Kidney capillary endothelial cell (primary cell): ENCODE measurements around the gene CDH13.

ENCODE experiments used
- DNase-seq: peaks from one replicate; pipeline ENCODE4 v3.0.0-alpha.2; 2018; ENCODE audit warnings: low spot score

Gene CDH13

DNA sequence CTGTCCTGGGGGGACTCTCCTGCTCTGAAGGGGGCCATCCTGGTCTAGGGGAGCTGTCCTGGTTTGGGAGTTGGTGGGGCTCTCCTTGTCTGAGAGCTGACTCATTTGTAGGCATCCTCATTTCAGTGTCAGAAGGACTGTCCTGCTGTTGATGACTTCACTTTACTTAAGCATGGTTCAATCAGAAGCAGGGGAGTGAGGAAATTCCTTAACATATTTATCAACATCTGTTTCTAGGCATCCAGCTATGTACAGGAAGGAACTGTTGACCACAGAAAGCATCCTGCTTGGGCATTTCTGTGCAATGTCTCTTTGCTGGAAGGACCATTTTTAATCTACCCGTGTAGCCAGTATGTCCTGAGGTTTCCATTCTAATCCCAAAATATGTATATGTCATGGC lies 678.3 kb downstream of the CDH13 start:
- DNase-seq, result peak; percentile 85

DNA sequence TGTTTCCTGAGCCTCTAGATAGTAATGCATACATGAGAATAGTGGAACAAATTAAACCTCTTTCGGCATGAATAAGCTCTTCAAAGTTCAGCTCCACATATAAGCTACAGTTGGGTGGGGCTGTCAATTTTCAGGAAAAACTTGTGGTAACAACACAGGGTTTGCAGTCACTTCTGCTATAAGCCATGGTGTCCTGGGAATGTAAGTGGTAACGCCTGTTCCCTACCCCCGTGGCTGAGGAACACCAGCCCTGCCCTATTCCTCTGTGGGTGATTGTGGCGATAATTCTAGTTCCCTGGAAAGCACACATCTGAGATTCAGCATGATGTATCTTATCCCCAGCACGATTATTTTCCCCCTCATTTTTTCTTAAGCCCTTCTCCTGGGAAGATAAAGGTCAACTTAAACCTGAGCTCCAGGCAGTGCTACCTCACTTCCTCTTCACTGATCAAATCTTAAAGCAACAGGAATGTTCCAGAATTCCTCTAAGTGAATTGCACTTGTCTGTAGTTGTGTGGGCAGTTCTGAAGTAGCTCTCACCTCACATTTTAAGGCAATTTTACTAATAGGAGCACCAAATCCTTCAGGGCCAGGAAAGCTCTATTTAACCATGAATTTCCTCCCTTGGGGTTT lies 680.3 kb downstream of the CDH13 start:
- DNase-seq, result no peak

GRCh38 chr16:83307594-83307992 lies 680.8 kb downstream of the CDH13 start:
- DNase-seq, result no peak

DNA sequence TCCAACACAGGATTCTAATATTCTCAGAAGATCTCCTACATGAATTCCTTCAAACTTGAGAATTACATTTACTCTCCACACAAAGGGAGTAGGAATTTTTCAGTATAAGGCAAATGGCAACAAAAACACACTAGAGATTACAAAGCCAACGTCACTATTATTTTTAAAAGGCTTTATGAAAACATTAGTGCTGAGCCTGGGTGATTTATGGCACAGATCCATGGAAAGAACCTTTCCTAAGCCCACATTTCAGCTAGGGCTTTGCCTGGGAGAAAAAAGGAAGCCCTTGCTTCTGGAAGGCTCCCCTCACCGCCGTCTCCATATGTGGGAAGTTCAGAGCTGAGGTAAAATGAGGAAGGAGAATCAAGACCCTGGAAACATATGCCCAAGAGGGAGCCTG lies 681.6 kb downstream of the CDH13 start:
- DNase-seq, result no peak

DNA sequence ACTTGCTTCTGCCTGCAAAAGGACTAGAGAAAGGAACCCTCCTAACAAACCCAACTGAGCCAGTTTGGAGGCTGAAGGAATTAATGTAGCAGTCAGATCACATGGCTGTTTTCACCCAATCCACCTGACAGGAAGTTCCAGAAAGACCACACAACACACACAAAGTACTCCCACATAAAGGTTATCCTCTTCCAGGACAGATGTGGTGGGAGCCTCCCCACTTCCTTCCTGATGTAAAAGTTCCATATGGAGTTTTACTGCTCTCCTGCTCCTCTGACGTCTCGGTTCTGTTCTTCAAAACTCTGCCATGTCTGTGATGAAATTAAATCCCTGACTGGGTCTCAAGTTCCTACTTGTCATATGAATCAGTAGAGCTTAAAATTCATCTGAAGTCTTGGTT lies 684.0 kb downstream of the CDH13 start:
- no peak for DNase-seq

GRCh38 chr16:83312015-83312717 lies 685.4 kb downstream of the CDH13 start:
- no peak for DNase-seq

DNA sequence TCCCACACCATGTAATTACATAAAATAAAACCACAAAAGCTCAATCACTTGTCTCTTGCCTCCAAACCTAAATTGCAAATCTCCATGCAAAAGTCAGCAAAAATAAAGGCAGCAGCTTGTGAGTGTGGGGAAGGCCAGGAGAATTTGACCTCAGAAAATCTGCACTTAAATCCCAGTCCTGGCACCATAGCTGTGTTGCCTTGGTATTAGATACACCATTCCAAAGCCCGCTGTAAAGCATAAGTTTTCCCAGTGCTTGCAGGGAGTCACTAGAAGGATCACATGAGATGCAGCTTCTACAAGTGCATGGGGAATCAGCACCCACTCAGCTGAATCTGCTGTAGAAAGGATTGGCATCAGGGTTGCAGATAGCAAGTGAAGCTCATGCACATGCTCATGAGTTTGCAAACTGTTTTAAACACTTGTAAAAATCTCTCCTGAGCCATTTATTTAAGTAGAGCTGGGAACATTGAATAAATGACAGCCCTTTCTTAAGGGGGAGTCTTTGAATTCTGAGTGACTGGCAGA lies 686.0 kb downstream of the CDH13 start:
- DNase-seq, result no peak

- DNase-seq, result no peak
Observed at GRCh38 chr16:83315271-83315670, 688.5 kb downstream of the CDH13 start.

DNA sequence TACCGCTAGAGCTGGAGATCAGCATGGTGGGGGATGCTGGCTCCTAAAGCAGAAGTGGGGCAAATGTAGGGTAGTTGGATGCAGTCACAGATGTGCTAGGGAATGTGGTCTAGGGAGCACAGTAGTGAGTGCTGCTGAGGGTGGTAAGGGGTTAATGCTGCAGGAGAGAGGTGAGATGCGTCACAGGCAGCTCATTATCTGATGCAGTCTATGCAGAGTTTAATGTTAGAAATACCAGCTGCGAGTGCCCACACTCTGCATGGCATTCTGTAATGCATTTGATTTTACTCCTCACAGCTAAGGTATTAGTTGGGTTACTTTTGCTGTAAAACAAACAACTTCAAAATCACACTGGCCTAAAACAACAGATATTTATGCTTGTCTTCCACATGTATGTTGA lies 689.7 kb downstream of the CDH13 start:
- no peak for DNase-seq

DNA sequence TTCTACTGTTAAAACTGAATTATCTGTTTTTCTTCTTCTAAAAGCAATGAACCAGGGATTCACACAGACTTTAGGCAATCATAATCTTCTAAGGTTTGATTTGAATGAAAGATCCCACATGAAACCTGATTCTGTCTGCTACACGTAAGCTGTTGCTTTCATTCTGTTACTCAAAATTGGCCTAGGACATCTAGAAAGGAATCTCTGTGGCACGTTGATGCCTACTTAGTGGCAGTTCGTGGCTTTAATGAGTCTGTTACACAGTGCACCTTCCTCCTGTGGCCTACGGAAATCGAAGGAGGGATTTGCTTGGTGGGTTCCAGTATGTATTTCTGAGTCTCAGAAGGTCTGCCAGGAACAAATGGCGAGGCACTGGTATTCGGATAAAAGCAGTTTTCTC lies 691.6 kb downstream of the CDH13 start:
- no peak for DNase-seq

GRCh38 chr16:83328936-83329335 lies 702.2 kb downstream of the CDH13 start:
- no peak for DNase-seq

DNA sequence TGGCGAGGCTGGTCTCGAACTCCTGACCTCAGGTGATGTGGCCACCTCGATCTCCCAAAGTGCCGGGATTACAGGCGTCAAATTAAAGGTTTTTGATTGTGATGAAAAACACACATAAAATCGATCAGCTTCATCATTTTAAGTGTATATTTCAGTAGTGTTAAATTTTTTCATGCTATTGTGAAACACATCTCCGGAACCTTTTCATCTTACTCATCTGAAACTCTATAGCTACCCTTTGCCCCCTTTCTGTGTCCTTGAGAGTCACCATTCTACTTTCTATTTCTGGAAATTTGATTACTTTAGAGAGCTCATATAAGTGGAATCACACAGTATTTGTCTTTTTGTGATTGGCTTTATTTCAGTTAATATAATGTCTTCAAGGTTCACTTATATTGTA lies 702.7 kb downstream of the CDH13 start:
- no peak for DNase-seq

- no peak for DNase-seq
Observed at GRCh38 chr16:83330251-83330650, 703.5 kb downstream of the CDH13 start.

DNA sequence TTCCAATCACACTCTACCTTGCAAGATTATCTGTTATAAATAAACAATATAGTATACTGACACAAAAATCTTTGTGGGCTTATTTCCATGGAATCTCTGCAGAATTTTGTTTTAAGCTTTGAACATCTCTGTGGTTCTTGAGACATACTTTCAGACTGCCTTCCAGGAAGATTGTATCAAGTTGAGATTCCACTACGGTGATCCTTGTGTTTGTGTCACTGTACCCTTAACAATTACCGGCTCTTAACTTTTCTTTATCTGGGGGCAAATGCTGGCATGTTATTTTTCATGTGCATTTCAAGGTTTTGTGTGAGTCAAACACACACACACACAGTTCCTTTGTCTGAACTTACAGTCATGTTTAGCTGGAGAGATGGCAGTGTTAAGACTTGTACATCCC lies 708.3 kb downstream of the CDH13 start:
- no peak for DNase-seq

GRCh38 chr16:83336603-83337002 lies 709.8 kb downstream of the CDH13 start:
- DNase-seq, result peak; percentile 61

GRCh38 chr16:83338138-83338537 lies 711.4 kb downstream of the CDH13 start:
- DNase-seq, result no peak

DNA sequence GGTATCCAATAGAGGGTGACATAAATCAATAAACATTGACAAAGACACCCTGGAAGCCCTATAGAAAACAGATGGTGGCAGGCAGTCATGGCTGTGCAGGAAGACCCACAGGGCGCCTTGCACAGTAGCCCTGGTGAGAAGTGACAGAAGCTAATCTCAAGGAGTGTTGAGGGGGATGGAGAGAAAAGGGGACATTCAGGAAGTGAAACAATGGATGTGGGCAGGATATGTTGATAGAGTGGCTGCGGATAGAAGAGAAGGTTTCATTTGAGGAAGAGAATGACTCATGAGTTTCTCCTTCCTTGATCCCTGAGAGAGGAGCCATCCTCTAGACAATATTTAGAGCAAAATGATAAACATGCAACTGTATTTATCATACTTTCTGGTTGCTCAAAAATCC lies 712.2 kb downstream of the CDH13 start:
- peak; percentile 42 for DNase-seq

DNA sequence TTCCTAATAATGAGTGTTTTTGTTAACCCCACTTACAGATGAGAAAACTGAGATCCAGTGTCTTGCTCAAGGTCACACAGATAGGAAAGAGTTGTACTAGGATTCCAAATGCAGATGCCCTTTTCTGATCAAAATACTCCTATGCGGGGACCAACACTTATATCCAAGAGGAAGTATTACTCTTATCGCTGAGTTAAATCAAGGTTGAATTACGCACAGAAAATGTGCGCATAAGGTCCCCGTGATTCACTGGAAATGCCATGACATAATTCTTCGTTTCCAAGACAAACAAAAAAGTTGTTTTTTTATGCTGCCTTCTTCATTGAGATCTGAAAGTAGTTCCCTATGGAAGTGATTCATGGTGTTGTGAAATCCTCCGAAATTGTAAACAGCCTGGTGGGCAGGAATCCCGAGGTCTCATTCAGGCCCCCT lies 717.2 kb downstream of the CDH13 start:
- DNase-seq, result no peak

DNA sequence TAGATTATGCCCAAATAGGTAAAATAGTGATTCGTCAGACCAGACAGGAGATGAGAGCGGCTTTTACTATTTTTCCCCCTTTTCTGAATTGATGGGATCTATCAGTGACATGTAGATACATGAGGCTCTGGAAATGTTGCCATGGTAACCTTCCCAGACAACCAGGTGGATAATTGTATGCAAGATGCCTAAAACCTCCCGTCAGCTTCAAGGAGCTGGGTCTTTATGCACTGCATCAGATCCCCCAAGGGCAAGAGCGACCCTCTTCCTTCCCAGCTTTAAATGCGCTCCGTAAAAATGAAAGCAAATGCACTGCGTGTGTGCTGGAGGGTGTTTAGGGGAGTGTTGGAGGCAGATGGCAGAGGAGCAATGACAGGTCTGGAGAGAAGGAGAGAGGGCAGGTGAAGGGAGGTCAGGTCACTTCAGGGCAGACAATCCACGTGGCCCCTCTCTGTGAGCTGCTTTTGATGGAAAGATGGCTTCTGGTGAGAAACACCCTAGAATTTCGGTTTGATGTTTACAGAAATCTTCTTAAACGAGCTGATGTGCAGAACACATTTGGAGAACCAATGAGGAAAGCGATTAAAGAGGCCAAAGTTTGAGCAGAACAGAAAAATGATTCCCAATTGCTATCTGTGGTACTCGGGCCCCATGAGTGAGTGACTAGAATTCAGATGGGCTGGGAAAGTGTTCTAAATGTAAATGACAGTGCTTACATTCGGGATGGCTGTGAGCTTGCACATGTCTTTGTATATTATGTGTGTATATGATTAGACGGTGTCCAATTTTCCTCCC lies 719.3 kb downstream of the CDH13 start:
- DNase-seq, result no peak

GRCh38 chr16:83348991-83349390 lies 722.2 kb downstream of the CDH13 start:
- DNase-seq, result no peak

DNA sequence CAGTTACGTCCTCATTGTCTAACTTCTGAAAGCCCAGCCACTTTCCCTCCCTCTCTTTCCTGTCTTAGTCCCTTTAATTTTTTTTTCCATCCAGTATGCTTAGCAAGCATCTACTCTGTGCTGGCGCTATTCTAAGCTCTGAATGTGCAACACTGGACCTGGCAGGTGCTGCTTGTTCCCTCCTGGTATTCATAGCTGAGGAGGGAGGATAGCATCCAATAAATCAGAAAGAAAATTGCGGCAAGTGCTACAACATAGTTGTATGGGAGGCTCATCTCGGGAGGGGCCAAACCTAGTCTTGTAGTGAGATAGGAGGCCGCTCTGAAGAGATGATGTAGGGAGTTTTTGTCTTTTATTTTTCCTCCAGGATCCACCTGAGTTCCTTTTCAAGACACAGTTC lies 723.7 kb downstream of the CDH13 start:
- DNase-seq, result no peak

DNA sequence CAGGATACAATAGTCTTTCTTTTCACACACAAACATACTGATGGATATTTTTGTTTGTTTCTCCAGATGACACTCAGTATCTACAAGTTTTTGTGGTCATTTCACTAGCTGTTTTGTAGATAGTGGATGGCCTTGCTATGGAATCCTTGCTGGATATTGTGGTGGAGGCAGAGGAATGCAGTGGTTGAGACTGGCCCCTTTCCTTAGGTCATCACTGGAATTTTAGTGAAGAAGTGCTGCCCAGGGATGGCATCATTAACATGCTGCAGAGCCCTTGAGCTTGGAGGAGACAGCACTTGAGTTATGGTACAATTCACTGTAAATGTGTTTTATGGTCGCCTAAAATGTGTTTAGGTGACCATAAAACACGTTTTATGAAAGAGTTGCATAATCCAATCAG lies 725.1 kb downstream of the CDH13 start:
- no peak for DNase-seq

GRCh38 chr16:83353241-83353640 lies 726.5 kb downstream of the CDH13 start:
- no peak for DNase-seq
